GM10266 (cell line): Measurements from ENCODE around the gene LRP1-AS.
A peak's percentile ranks its signal among the peaks of the same experiment; 100 is the strongest.
"Not testable (repeated sequence)": the region's sequence is repeated elsewhere in the genome, so short reads cannot be mapped to it uniquely, and the experiment has no call there.

Source experiments
- DNase-seq: peaks from one replicate; pipeline ENCODE4 v3.0.0; 2012; ENCODE audit errors: extremely low spot score
- CTCF ChIP-seq: IDR thresholded peaks from 2 replicates; pipeline ENCODE4 v1.5.1; 2012; ENCODE audit warnings: mild to moderate bottlenecking, low read depth; ENCODE audit not compliant: control insufficient read depth, insufficient read depth; ENCODE audit errors: missing control alignments

The LRP1-AS gene

GRCh38 chr12:57127101-57127725 is 20.2 kb downstream of the LRP1-AS start:
- DNase-seq, result peak; percentile 31
- peak; percentile 41 for TF ChIP-seq CTCF

GRCh38 chr12:57126561-57126960 is 20.9 kb downstream of the LRP1-AS start:
- DNase-seq, result no peak
- TF ChIP-seq CTCF, result no peak

- DNase-seq, result no peak
- no peak for TF ChIP-seq CTCF
Measured at GRCh38 chr12:57126061-57126460, 21.4 kb downstream of the LRP1-AS start.

- peak; percentile 81 for TF ChIP-seq CTCF
- peak; percentile 73 for DNase-seq
Measured at GRCh38 chr12:57124261-57124877, 23.1 kb downstream of the LRP1-AS start.

- no peak for DNase-seq
- peak; percentile 2 for TF ChIP-seq CTCF
Measured at GRCh38 chr12:57123813-57124212, 23.6 kb downstream of the LRP1-AS start.

- DNase-seq, result not testable (repeated sequence)
Measured at GRCh38 chr12:57120718-57121117, 26.7 kb downstream of the LRP1-AS start.

- no peak for DNase-seq
- no peak for TF ChIP-seq CTCF
Measured at GRCh38 chr12:57119294-57120085, 27.9 kb downstream of the LRP1-AS start.
